ENCODE measurements around the gene HEATR5A. TPM values are rescaled to one million over a fixed set of nuclear protein-coding genes. Genes with fewer than 3 reads are reported as not detected.

HEATR5A gene
- total and polyA plus RNA-seq, 2 of the 13 experiments (the other 11 are each of a cell fraction or from before 2014, with no cell fraction given): 36.4 to 105 TPM

- TF ChIP-seq ZNF407 (CRISPR knock-in tag; IDR thresholded peaks at IDR 0.05; ENCODE audit: not compliant biosample characterization): peak; percentile 100
- TF ChIP-seq ZNF253 (CRISPR knock-in tag; IDR thresholded peaks at IDR 0.05; ENCODE audit: borderline replicate concordance): peak; percentile 100
- TF ChIP-seq, protein P1, sequence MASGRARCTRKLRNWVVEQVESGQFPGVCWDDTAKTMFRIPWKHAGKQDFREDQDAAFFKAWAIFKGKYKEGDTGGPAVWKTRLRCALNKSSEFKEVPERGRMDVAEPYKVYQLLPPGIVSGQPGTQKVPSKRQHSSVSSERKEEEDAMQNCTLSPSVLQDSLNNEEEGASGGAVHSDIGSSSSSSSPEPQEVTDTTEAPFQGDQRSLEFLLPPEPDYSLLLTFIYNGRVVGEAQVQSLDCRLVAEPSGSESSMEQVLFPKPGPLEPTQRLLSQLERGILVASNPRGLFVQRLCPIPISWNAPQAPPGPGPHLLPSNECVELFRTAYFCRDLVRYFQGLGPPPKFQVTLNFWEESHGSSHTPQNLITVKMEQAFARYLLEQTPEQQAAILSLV (CRISPR knock-in tag; IDR thresholded peaks at IDR 0.05; ENCODE audit: borderline replicate concordance): peak; percentile 100
- peak; percentile 77; the same call in 1 of the 2 replicates for TF ChIP-seq NR3C1 (CRISPR knock-in tag; IDR thresholded peaks at IDR 0.05)
- TF ChIP-seq FOXA3 (CRISPR knock-in tag; IDR thresholded peaks at IDR 0.05): peak; percentile 80
- peak; percentile 99 for TF ChIP-seq ZMAT3 (CRISPR knock-in tag; conservative IDR thresholded peaks at IDR 0.05)
- peak; percentile 97 for TF ChIP-seq POLR2AphosphoS5 (IDR thresholded peaks at IDR 0.05; ENCODE audit: low read depth, low read length)
- peak; percentile 99 for TF ChIP-seq ZNF296 (CRISPR knock-in tag; conservative IDR thresholded peaks at IDR 0.05)
- TF ChIP-seq ZNF333 (CRISPR knock-in tag; IDR thresholded peaks at IDR 0.05; ENCODE audit: borderline replicate concordance): peak; percentile 100
- peak; percentile 98 for TF ChIP-seq ZNF773 (CRISPR knock-in tag; IDR thresholded peaks at IDR 0.05; ENCODE audit: borderline replicate concordance)
- TF ChIP-seq ISL2 (CRISPR knock-in tag; IDR thresholded peaks at IDR 0.05): peak; percentile 95
- peak; percentile 99 for TF ChIP-seq TAF15 (IDR thresholded peaks at IDR 0.05; ENCODE audit: low read depth, low read length, poor library complexity, severe bottlenecking)
- TF ChIP-seq ZNF18 (CRISPR knock-in tag; IDR thresholded peaks at IDR 0.05; ENCODE audit: insufficient replicate concordance): peak; percentile 95
- TF ChIP-seq FOXJ3 (CRISPR knock-in tag; IDR thresholded peaks at IDR 0.05; ENCODE audit: borderline replicate concordance): peak; percentile 95
- TF ChIP-seq NR2F2 (IDR thresholded peaks at IDR 0.05; ENCODE audit: borderline replicate concordance, low read depth): peak; percentile 78; the same call in 1 of the 2 replicates
- TF ChIP-seq RELA (CRISPR knock-in tag; IDR thresholded peaks at IDR 0.05): peak; percentile 97
These were observed 36.7 kb upstream of the HEATR5A start, which contains the start of gene DTD2 (continued) for GRCh38 chr14:31456841-31457664.
